Adipose tissue (tissue), 3 donors: ENCODE data around the gene ANO2. TPM values are rescaled to one million over a fixed set of nuclear protein-coding genes. Genes with fewer than 3 reads are reported as not detected.
"Not testable (repeated sequence)": the region's sequence is repeated elsewhere in the genome, so short reads cannot be mapped to it uniquely, and the experiment has no call there.

Experiments
- H3K27ac ChIP-seq: one replicate; pipeline ENCODE4 v1.5.1; 2013; ENCODE audit warnings: low read depth, low read length
- WGBS, 3 donors: extraction: QIAGEN DNeasy Blood & Tissue Kit; methylation state at CpG; one replicate each; pipeline ENCODE4 v1.1.7; 2013; 5-methylcytosine and 5-hydroxymethylcytosine counted together
- polyA plus RNA-seq, 3 donors: library from polyadenylated mRNA; stranded (reverse); fragments of 200-250 nt; gene quantifications; one replicate each; pipeline ENCODE4 v1.2.3, GENCODE V29; 2013
- donor health status: healthy with polysubstance abuse.
- donor health status: Bipolar disorder and iron deficiency.
- donor health status: healthy.

The ANO2 gene
- polyA plus RNA-seq, 3 donors, result 1.0 to 11.7 (median 6.6) TPM

DNA sequence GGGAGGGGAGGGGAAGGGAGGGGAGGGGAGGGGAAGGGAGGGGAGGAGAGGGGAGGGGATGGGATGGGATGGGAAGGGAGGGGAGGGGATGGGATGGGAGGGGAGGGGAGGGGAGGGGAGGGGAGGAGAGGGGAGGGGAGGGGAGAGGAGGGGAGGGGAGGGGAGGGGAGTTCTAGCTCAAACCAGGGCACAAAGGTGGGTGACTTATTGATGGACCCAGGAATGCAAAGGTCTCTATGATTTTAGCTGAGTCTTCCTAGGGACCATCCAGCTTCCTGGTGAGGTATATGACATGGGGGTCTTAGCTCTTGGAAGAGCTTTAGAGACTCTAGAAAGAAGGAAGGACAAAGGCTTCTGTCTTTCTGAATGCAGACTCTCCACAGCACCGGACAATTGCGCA is 42.3 kb downstream of the ANO2 start:
- WGBS, 3 donors, result 96 to 100% (median 98%) methylated on average over 2 of the region's 2 CpGs
- no peak overlapping the region for H3K27ac ChIP-seq

DNA sequence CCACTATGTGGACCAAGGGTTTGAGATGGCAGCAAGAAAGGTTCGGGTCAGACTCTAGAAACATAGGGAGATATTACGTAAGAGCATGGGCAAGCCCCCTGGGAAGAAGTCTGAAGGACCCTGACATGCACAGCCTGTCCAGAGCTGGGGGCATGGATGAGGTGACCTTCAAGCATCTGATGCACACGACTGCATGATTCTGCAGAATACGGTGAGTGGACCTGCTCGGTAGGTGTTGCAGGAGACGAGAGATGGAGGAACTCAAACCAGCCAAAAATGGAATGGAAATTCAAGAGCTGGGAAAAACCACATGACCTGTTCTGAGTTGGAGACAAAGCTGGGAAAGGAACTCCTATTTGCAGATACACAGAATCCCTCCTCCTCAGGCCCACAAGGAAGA is 43.6 kb downstream of the ANO2 start:
- no peak overlapping the region for H3K27ac ChIP-seq
- WGBS, 3 donors, result 82 to 93% (median 87%) methylated on average over 6 of the region's 6 CpGs

DNA sequence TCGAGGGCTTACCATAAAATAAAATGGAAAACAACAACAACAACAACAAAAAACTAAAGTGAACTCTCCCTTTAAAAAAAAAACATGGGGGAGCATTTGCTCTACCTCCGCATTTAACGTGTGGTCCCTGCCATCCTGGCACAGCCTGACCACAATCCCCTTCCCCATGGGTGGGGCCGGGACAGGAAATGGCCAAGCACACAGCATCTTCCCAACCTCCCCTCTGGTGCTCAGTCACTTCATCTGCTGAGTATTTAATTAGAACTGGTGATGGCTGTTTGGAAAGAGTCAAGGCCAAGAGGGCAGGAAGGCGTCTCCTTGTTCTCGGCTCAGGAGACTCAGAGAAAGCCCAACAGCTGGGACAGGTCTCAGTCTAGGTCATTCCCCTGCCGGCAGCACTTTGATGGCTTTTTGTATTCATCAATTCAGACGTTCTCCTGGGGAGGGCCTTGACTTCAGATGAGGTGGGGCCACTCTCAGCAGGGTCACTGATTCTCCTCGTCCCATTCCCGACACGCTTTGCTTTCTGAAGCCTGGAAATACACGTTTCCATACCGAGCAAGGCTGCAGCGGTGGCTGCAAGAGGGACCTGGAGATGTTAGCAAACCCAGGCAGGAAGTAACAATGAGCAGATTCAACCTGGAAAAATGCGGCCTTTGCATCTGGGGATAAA is 44.4 kb downstream of the ANO2 start:
- 35 to 59% (median 57%) methylated on average over 15 of the region's 15 CpGs for WGBS, 3 donors

GRCh38 chr12:5900076-5900475 is 45.0 kb downstream of the ANO2 start:
- no peak overlapping the region for H3K27ac ChIP-seq
- WGBS, 3 donors, result 51 to 67% (median 52%) methylated on average over 4 of the region's 4 CpGs

More for the DNA sequence above, 44.4 kb downstream of the ANO2 start:
- H3K27ac ChIP-seq, result no peak overlapping the region

- no peak overlapping the region for H3K27ac ChIP-seq
- WGBS, 3 donors, result 67 to 88% (median 77%) methylated on average over 3 of the region's 3 CpGs
Measured at GRCh38 chr12:5899675-5900074, 45.4 kb downstream of the ANO2 start.

DNA sequence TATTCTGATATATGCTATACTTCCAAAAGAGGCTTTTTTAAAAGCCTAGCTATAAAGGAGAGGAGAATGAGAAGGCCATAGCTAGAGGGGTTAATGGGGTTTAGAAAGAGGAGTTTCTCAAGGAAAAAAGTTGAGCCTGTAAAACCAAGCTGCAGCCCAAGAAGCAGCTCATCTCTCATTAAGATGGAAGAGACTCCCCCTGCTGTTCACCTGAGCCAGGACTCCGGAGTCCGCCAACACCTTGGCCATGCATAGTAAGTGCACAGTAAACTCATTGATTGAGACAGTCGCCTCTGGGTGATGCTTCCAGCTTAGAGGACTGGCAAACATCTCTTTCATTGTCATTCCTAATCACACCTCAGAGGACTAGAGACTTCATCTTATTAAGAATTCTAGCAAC is 46.2 kb downstream of the ANO2 start:
- WGBS, 3 donors, result 75 to 90% (median 84%) methylated on average over 3 of the region's 3 CpGs

GRCh38 chr12:5889381-5890047 is 55.5 kb downstream of the ANO2 start:
- 79 to 90% (median 89%) methylated on average over 6 of the region's 6 CpGs for WGBS, 3 donors
- no peak overlapping the region for H3K27ac ChIP-seq

More for the DNA sequence above, 46.2 kb downstream of the ANO2 start:
- H3K27ac ChIP-seq, result no peak overlapping the region

DNA sequence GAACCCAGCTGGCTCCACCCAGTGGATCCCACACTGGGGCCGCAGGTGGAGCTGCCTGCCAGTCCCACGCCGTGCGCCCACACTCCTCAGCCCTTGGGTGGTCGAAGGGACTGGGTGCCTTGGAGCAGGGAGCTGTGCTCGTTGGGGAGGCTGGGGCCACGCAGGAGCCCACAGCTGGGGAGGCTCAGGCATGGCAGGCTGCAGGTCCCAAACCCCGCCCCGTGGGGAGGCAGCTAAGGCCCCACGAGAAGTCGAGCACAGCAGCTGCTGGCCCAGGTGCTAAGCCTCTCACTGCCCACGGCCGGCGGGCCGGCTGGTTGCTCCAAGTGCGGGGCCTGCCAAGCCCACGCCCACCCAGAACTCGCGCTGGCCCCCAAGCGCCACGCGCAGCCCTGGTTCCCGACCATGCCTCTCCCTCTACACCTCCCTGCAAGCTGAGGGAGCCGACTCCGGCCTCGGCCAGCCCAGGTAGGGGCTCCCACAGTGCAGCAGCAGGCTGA is 56.2 kb downstream of the ANO2 start:
- H3K27ac ChIP-seq, result no peak overlapping the region
- WGBS, 3 donors, result 85 to 94% (median 92%) methylated on average over 20 to 26 of the region's 26 CpGs

DNA sequence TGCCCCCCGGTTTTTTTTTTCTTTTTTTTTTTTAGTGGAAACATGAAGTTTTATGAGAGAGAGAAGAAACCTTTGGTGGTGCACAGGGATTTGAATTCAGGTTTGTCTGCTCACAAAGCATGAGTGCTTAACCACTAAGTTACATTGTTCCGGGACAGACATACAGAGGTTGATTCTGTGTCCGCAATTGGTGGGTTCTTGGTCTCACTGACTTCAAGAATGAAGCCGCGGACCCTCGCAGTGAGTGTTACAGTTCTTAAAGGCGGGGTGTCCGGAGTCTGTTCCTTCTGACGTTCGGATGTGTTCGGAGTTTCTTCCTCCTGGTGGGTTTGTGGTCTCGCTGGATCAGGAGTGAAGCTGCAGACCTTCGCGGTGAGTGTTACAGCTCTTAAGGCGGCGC is 57.2 kb downstream of the ANO2 start:
- 51 to 75% (median 56%) methylated on average over 16 of the region's 16 CpGs for WGBS, 3 donors
- H3K27ac ChIP-seq, result not testable (repeated sequence)

DNA sequence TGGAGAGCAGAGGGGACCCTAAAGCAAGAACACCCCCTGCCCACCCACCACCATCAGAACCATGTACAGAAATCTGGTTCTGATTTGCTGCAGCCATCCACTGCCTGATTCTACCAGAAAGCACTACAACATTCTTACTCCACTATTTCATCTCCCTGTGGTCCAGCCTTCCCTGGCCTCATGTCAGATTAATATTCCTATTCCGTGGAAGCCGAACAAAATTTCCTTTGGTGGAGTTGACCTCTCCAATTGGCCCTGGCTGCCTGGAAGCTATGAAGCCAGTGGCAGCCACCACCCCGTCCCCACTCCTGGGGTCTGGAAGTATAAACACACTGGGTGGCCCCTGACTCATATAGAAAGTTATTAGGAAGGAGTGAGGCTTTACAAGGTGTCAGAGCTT is 60.2 kb downstream of the ANO2 start:
- H3K27ac ChIP-seq, result no peak overlapping the region
- 64 to 69% (median 68%) methylated on average over 3 of the region's 3 CpGs for WGBS, 3 donors

GRCh38 chr12:5884285-5884684 is 60.8 kb downstream of the ANO2 start:
- no peak overlapping the region for H3K27ac ChIP-seq
- WGBS, 3 donors, result 76 to 89% (median 89%) methylated on average over 2 of the region's 2 CpGs

- H3K27ac ChIP-seq, result no peak overlapping the region
- WGBS, 3 donors, result 27 to 50% (median 47%) methylated on average over 8 of the region's 8 CpGs
Measured at GRCh38 chr12:5882511-5883190, 62.4 kb downstream of the ANO2 start.

DNA sequence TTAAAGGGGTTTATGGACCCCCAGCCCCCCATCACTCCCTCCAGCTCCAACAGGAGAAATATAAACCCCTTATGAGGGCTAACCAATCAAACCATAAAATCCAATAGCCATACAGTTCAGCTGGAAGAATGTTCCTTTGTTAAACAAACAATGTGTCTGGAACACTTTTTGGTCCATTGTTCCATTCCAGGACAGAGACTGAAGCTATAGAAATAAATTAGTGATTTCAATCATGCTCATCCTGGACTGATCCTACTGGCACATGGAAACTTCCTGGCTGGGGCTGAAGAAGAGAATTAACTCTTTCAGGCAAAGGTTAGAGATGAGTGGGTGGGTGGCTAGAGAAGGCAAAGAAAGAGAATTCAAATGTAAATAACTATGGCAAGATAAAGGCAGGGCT is 63.4 kb downstream of the ANO2 start:
- H3K27ac ChIP-seq, result no peak overlapping the region

- H3K27ac ChIP-seq, result no peak overlapping the region
- WGBS, 3 donors, result 63 to 92% (median 74%) methylated on average over 1 of the region's 1 CpG
Measured at GRCh38 chr12:5881101-5881606, 63.9 kb downstream of the ANO2 start.

- H3K27ac ChIP-seq, result no peak overlapping the region
- WGBS, 3 donors, result 50 to 83% (median 70%) methylated on average over 4 of the region's 4 CpGs
Measured at GRCh38 chr12:5875851-5876250, 69.2 kb downstream of the ANO2 start.

DNA sequence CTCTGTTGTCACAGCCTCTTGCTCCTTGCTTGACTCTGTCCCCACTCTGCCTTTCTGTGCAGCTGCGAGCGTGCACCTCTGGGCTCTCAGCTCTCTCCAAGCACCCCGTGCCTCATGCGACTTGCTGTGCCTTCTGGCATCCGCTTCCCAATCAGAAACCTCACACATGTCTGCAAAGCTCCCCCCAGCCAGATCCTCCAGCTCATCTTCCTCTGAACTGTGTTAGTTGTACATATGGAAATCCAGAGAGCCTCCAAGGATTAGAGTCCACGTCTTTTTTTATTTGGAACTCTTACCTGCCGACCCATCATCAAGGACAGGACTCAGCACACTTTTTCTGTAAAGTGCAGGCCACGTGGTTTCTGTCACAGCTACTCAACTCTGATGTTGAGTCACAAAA is 70.5 kb downstream of the ANO2 start:
- no peak overlapping the region for H3K27ac ChIP-seq
- 76 to 87% (median 86%) methylated on average over 8 of the region's 8 CpGs for WGBS, 3 donors

DNA sequence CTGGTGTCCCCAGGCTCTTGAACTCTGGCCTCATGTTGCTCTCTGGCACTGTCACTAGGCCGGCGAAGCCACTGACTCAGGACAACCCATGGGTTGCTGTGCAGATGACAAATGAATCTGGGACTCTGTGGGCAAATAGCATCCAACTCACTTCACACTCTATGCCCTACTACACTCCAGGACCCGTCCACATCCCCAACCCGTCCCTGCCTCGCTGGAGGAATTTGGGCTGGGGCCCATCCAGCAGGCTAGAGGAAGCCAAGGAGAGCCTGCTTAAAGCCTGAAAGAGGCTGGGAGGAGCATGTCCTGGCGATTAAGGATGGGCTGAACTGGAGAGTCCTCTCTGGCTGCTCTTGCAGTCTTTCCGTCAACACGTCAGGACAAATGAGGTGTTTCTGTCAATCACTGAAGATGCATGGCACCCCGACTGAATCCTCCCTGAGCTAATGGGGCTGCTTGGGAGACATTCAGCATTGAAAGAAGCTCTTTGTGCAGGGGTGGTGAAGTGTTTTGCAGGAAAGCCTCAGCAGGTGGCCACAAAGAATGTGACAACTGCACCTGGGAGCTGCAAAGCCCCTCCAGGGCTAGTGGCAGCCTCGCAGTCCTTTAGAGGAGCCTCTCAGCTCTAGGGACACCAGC is 71.7 kb downstream of the ANO2 start:
- 47 to 72% (median 71%) methylated on average over 10 of the region's 10 CpGs for WGBS, 3 donors

DNA sequence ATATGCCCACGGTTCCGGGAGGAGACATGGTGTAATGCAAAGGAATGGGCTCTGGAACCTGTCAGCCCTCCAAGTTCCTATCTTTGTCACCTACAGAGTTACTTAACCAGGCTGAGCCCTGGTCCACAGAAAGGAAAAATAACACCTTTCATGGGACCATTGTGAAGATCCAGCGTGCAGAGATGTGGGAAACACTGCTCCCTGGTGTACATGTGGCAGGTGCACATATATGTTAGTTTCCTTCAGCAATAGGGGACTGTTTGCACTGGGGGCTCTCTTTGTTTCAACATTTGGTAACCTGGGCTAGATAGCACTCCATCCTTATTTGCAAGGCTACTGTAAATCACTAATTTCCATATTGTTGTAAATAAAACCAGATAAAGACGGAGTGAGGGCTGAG is 72.3 kb downstream of the ANO2 start:
- H3K27ac ChIP-seq, result no peak overlapping the region
- WGBS, 3 donors, result 58 to 74% (median 71%) methylated on average over 4 of the region's 4 CpGs

More for the DNA sequence above, 71.7 kb downstream of the ANO2 start:
- H3K27ac ChIP-seq, result no peak overlapping the region

- WGBS, 3 donors, result 73 to 79% (median 76%) methylated on average over 1 of the region's 1 CpG
- H3K27ac ChIP-seq, result no peak overlapping the region
Measured at GRCh38 chr12:5871741-5872140, 73.3 kb downstream of the ANO2 start.
